HepG2 (cell line): ENCODE measurements around the gene CASKIN2. TPM values are rescaled to one million over a fixed set of nuclear protein-coding genes. Genes with fewer than 3 reads are reported as not detected.

ENCODE experiments used
- ATAC-seq: fragments of 200-7000 bp; cut with Tn5 transposase; 3 replicates; pipeline ENCODE4 v1.9.1; 2020; ENCODE audit warnings: mild to moderate bottlenecking, moderate library complexity
- BruUV-seq: library from RNA; stranded (reverse); fragments of 400-500 nt; replicated peaks from 2 replicates; lab custom pipeline; 2021; lab: Mats Ljungman, UMichigan
- CTCF ChIA-PET: fragments of 300-600 bp; formaldehyde crosslinking; extraction: SDS; loops from one replicate; lab custom pipeline; 2021; ENCODE audit warnings: low total read pairs, inconsistent platforms, low intra/inter-chr PET ratio; lab: Yijun Ruan, JAX
- POLR2A ChIA-PET: fragments of 350-600 bp; sonication (Branson Sonifier 250); formaldehyde crosslinking; loops from one replicate; lab custom pipeline; 2020; ENCODE audit warnings: antibody characterized with exemption, inconsistent platforms; lab: Yijun Ruan, JAX
- DNase-seq: peaks from one replicate; pipeline ENCODE4 v3.0.0-alpha.2; 2015; ENCODE audit warnings: low spot score
- FAIRE-seq: peaks from 3 replicates; lab custom pipeline; 2011; peaks lifted over from hg19 to GRCh38; lab: Jason Lieb, UNC
- H2AFZ ChIP-seq: one replicate; pipeline ENCODE4 v1.6.1; 2011; ENCODE audit warnings: low read length, inconsistent platforms
- H3K27ac ChIP-seq: fragments of 300-600 bp; 3 replicates; pipeline ENCODE4 v1.8.0; 2011; ENCODE audit warnings: mixed run types, mild to moderate bottlenecking, mixed read lengths, low read length, inconsistent platforms; ENCODE audit not compliant: insufficient read depth; ENCODE audit errors: extremely low read length
- H3K27me3 ChIP-seq, 2 experiments: fragments of 200-600 bp in 1 of 2; 2 replicates in 1 of 2; 3 replicates in 1 of 2; pipeline versions ENCODE4 v1.6.0 to v1.8.0; 2011; ENCODE audit warnings: low read length in 2 of 2, mild to moderate bottlenecking in 2 of 2, moderate library complexity in 2 of 2, inconsistent platforms in 1 of 2; ENCODE audit not compliant: insufficient read depth in 2 of 2, control insufficient read depth in 1 of 2
- H3K36me3 ChIP-seq, 2 experiments: fragments of 200-600 bp in 1 of 2; replicated peaks in 1 of 2; 2 replicates in 1 of 2; 3 replicates in 1 of 2; pipeline versions ENCODE4 v1.5.1 to v1.8.0; 2011; ENCODE audit warnings: low read length in 2 of 2, inconsistent platforms in 1 of 2; ENCODE audit not compliant: insufficient read depth in 2 of 2, control insufficient read depth in 1 of 2
- H3K4me1 ChIP-seq: 2 replicates; pipeline ENCODE4 v1.5.1; 2012; ENCODE audit warnings: low read length, inconsistent platforms; ENCODE audit not compliant: insufficient read depth
- H3K4me2 ChIP-seq: 2 replicates; pipeline ENCODE4 v1.6.0; 2011; ENCODE audit warnings: low read depth, low read length, inconsistent platforms
- H3K4me3 ChIP-seq, 3 experiments: fragments of 200-600 bp in 1 of 3; sonication (generic), shearing (Covaris generic) in 1 of 3; replicated peaks in 1 of 3; 2 replicates each; pipeline ENCODE4 v1.5.1; 2011 to 2016; ENCODE audit warnings: low read length in 3 of 3, inconsistent platforms in 2 of 3, low read depth in 2 of 3, mild to moderate bottlenecking in 2 of 3, control low read depth in 1 of 3, mixed read lengths in 1 of 3; ENCODE audit not compliant: insufficient read depth in 1 of 3
- H3K79me2 ChIP-seq: one replicate; pipeline ENCODE4 v1.6.1; 2011; ENCODE audit warnings: low read length, inconsistent platforms; ENCODE audit not compliant: insufficient read depth
- H3K9ac ChIP-seq: 2 replicates; pipeline ENCODE4 v1.6.0; 2011; ENCODE audit warnings: mild to moderate bottlenecking, low read depth, low read length, inconsistent platforms; ENCODE audit not compliant: insufficient read depth
- H3K9me3 ChIP-seq: 2 replicates; pipeline ENCODE4 v1.5.1; 2012; ENCODE audit warnings: mild to moderate bottlenecking, low read length
- H4K20me1 ChIP-seq: 2 replicates; pipeline ENCODE4 v1.6.0; 2011; ENCODE audit warnings: inconsistent platforms, mild to moderate bottlenecking, low read length, moderate library complexity; ENCODE audit not compliant: insufficient read depth
- ATAD3A ChIP-seq: sonication (generic); formaldehyde crosslinking; IDR thresholded peaks from 2 replicates; pipeline ENCODE4 v1.4.0; 2020; ENCODE audit warnings: missing genetic modification reagents
- BCL6 ChIP-seq: IDR thresholded peaks from 2 replicates; pipeline ENCODE4 v1.6.1; 2016; ENCODE audit warnings: missing genetic modification reagents, missing compliant biosample characterization
- CHCHD3 ChIP-seq: sonication (generic); formaldehyde crosslinking; IDR thresholded peaks from 2 replicates; pipeline ENCODE4 v1.8.0; 2022; ENCODE audit warnings: mild to moderate bottlenecking, missing genetic modification reagents, moderate library complexity
- DDIT3 ChIP-seq: sonication (generic); formaldehyde crosslinking; IDR thresholded peaks from 2 replicates; pipeline ENCODE4 v1.4.0; 2020; ENCODE audit warnings: mild to moderate bottlenecking, missing genetic modification reagents
- DZIP1 ChIP-seq: sonication (generic); formaldehyde crosslinking; IDR thresholded peaks from 2 replicates; pipeline ENCODE4 v1.5.0; 2020; ENCODE audit warnings: mild to moderate bottlenecking, missing genetic modification reagents
- FOXO1 ChIP-seq: sonication (generic); formaldehyde crosslinking; IDR thresholded peaks from 2 replicates; pipeline ENCODE4 v1.4.0; 2020; ENCODE audit warnings: missing genetic modification reagents
- HNRNPL ChIP-seq: fragments of 200-400 bp; formaldehyde crosslinking; IDR thresholded peaks from 2 replicates; pipeline ENCODE4 v1.6.1; 2017; ENCODE audit warnings: mild to moderate bottlenecking, low read depth, low read length
- HOXA9 ChIP-seq: sonication (generic); formaldehyde crosslinking; IDR thresholded peaks from 2 replicates; pipeline ENCODE4 v1.8.1; 2022; ENCODE audit warnings: missing genetic modification reagents, mild to moderate bottlenecking, moderate library complexity, borderline replicate concordance
- ISX ChIP-seq: sonication (generic); formaldehyde crosslinking; conservative IDR thresholded peaks from 2 replicates; pipeline ENCODE4 v1.5.0; 2020; ENCODE audit warnings: missing genetic modification reagents
- KAT2B ChIP-seq: fragments of 150-350 bp; IDR thresholded peaks from 2 replicates; pipeline ENCODE4 v1.6.1; 2014; ENCODE audit warnings: low read depth, low read length, borderline replicate concordance
- NFRKB ChIP-seq: fragments of 450-650 bp; IDR thresholded peaks from 2 replicates; pipeline ENCODE4 v1.6.1; 2017
- NR1H2 ChIP-seq: sonication (generic); formaldehyde crosslinking; IDR thresholded peaks from 2 replicates; pipeline ENCODE4 v1.8.1; 2022; ENCODE audit warnings: low read depth, missing genetic modification reagents, borderline replicate concordance
- PHF5A ChIP-seq: IDR thresholded peaks from one replicate; pipeline ENCODE4 v1.6.1; 2018; ENCODE audit warnings: low read depth, missing genetic modification reagents; ENCODE audit not compliant: unreplicated experiment
- SALL1 ChIP-seq: sonication (generic); formaldehyde crosslinking; IDR thresholded peaks from 2 replicates; pipeline ENCODE4 v1.8.0; 2022; ENCODE audit warnings: mild to moderate bottlenecking, missing genetic modification reagents
- SRY ChIP-seq: sonication (generic); formaldehyde crosslinking; IDR thresholded peaks from 2 replicates; pipeline ENCODE4 v1.8.0; 2022; ENCODE audit warnings: mild to moderate bottlenecking, missing genetic modification reagents
- ZBTB49 ChIP-seq: sonication (generic); formaldehyde crosslinking; IDR thresholded peaks from 2 replicates; pipeline ENCODE4 v1.4.0; 2020; ENCODE audit warnings: missing genetic modification reagents, borderline replicate concordance
- ZFP82 ChIP-seq: sonication (generic); formaldehyde crosslinking; IDR thresholded peaks from 2 replicates; pipeline ENCODE4 v1.5.1; 2020; ENCODE audit warnings: mild to moderate bottlenecking, missing genetic modification reagents, borderline replicate concordance
- ZNF101 ChIP-seq: sonication (generic); formaldehyde crosslinking; IDR thresholded peaks from 2 replicates; pipeline ENCODE4 v1.4.0; 2020; ENCODE audit warnings: mild to moderate bottlenecking, low read depth, missing genetic modification reagents, borderline replicate concordance
- ZNF879 ChIP-seq: sonication (generic); formaldehyde crosslinking; IDR thresholded peaks from 2 replicates; pipeline ENCODE4 v1.8.1; 2023; ENCODE audit warnings: missing genetic modification reagents
- WGBS: methylation state at CpG from one replicate; pipeline ENCODE4 v1.1.6; 2017; ENCODE audit warnings: low lambda C conversion rate; 5-methylcytosine and 5-hydroxymethylcytosine counted together
- in situ Hi-C: cut with HindIII; loops from 2 replicates; pipeline ENCODE4 v1.10.0; 2017; ENCODE audit warnings: low pct_unique_long_range_greater_than_20kb; ENCODE audit not compliant: extremely low pct_ligation_motif_present
- intact Hi-C: fragments of 100-400 bp; cut with micrococcal nuclease; formaldehyde crosslinking; loops from one replicate; pipeline ENCODE4 v1.10.0; 2022; ENCODE audit not compliant: unreplicated experiment
- polyA plus RNA-seq, 8 experiments: library from polyadenylated mRNA; depleted of rRNA in 3 of 8; stranded (reverse) in 7 of 8; unstranded in 1 of 8; fragments of >200 nt; fragmentation: Illumina TruSeq in 4 of 8; extraction: Trizol in 4 of 8; gene quantifications; 2 replicates each; pipeline versions ENCODE4 v1.2.1 to v1.2.3, GENCODE V29; 2011 to 2016; ENCODE audit warnings: low read depth in 4 of 8, missing spikeins in 1 of 8, mixed read lengths in 1 of 8; ENCODE audit not compliant: insufficient read depth in 1 of 8
- total RNA-seq, 5 experiments: library from RNA; depleted of rRNA; stranded (reverse); fragments of >200 nt; fragmentation: Illumina TruSeq; extraction: Trizol; gene quantifications; 2 replicates each; pipeline ENCODE4 v1.2.3, GENCODE V29; 2016; ENCODE audit warnings: low read depth in 1 of 5

Gene CASKIN2
- total and polyA plus RNA-seq, 2 of the 13 experiments (the other 11 are each of a cell fraction or from before 2014, with no cell fraction given), result 5.2 to 7.8 TPM

GRCh38 chr17:75505640-75506039 lies 9.7 kb downstream of the CASKIN2 start:
- no peak overlapping the region for H3K9ac ChIP-seq
- H3K27ac ChIP-seq, result no peak overlapping the region
- no peak overlapping the region for H3K4me2 ChIP-seq
- H3K79me2 ChIP-seq, result no peaks in the 10 kb centered on the region
- no peak overlapping the region for H3K4me3 ChIP-seq
- H3K9me3 ChIP-seq, result no peaks in the 10 kb centered on the region
- FAIRE-seq (no peak), DNase-seq (no peak), ATAC-seq (no peak)
- H3K36me3 ChIP-seq, result peaks cover 4 to 21% of the 10 kb centered on the region in 2 experiments
- CTCF ChIA-PET, result interaction anchor here (2.7 kb wide), 1 partner anchor 10 kb away, joined by 22 read pairs; the partner anchor contains the start of genes CASKIN2 and TSEN54
- no peaks in the 10 kb centered on the region for H4K20me1 ChIP-seq
- WGBS, result 96% methylated on average over 15 of the region's 15 CpGs
- intact Hi-C loops, result no loop called here
- peaks cover 38% of the 10 kb centered on the region for H3K4me1 ChIP-seq
- no TSS peak for BruUV-seq
- POLR2A ChIA-PET, result interaction anchor here (1.3 kb wide), 1 partner anchor 11 kb away, joined by 3 read pairs; the partner anchor contains the start of gene TSEN54
- in situ Hi-C loops, result loop anchor here (5.0 kb wide), 1 partner anchor 78 kb away; no protein-coding TSS in a partner anchor
- H3K27me3 ChIP-seq, result no peaks in the 10 kb centered on the region
- TF ChIP-seq DDIT3 (CRISPR knock-in tag), result no peak
- TF ChIP-seq ZBTB49, result no peak
- no peak for TF ChIP-seq ZFP82 (CRISPR knock-in tag)
- TF ChIP-seq NR1H2 (CRISPR knock-in tag), result no peak
- no peak for TF ChIP-seq SRY (CRISPR knock-in tag)
- TF ChIP-seq ZNF101 (CRISPR knock-in tag), result no peak
- TF ChIP-seq HNRNPL, result no peak
- no peak for TF ChIP-seq FOXO1
- TF ChIP-seq SALL1, result no peak
- TF ChIP-seq ATAD3A (CRISPR knock-in tag), result no peak
- TF ChIP-seq KAT2B, result no peak
- no peak for TF ChIP-seq ISX (CRISPR knock-in tag)
- TF ChIP-seq BCL6 (CRISPR knock-in tag), result no peak
- TF ChIP-seq NFRKB, result no peak
- TF ChIP-seq HOXA9 (CRISPR knock-in tag), result no peak
- no peak for TF ChIP-seq DZIP1 (CRISPR knock-in tag)
- TF ChIP-seq CHCHD3 (CRISPR knock-in tag), result no peak
- no peak for TF ChIP-seq ZNF879 (CRISPR knock-in tag)
- no peak for TF ChIP-seq PHF5A
- no peak overlapping the region for H2AFZ ChIP-seq
